Transverse colon (tissue), 4 donors: ENCODE results near the gene C2orf81.

ENCODE experiments used
- CTCF ChIP-seq, 5 experiments: fragments of 200-600 bp in 3 of 5; fragments of 450-650 bp in 2 of 5; sonication (generic) in 3 of 5; IDR thresholded peaks; 1 replicate in 2 of 5; 2 replicates in 3 of 5; pipeline ENCODE4 v1.5.1; 2016 to 2017; ENCODE audit warnings: antibody characterized with exemption in 5 of 5, inconsistent platforms in 3 of 5, mild to moderate bottlenecking in 2 of 5, moderate library complexity in 1 of 5
- EP300 ChIP-seq: sonication (generic); formaldehyde crosslinking; IDR thresholded peaks from one replicate; pipeline ENCODE4 v1.6.1; 2017; ENCODE audit warnings: antibody characterized with exemption, low read depth
- POLR2A ChIP-seq: fragments of 450-650 bp; IDR thresholded peaks from one replicate; pipeline ENCODE4 v1.6.1; 2016; ENCODE audit warnings: antibody characterized with exemption, mild to moderate bottlenecking, moderate library complexity
- POLR2AphosphoS5 ChIP-seq, 3 donors: sonication (generic); formaldehyde crosslinking; IDR thresholded peaks; one replicate each; pipeline ENCODE4 v1.6.1; 2016; ENCODE audit warnings: antibody characterized with exemption in 3 of 3

- TF ChIP-seq POLR2AphosphoS5 (IDR thresholded peaks at IDR 0.05) (no peak), POLR2A (no peak), CTCF (IDR thresholded peaks at IDR 0.05) (no peak), EP300 (no peak)
Observed at GRCh38 chr2:74390606-74391005, 30.8 kb downstream of the C2orf81 start.
